GM23248 (cell line): ENCODE results near the gene AKT1S1. TPM values are rescaled to one million over a fixed set of nuclear protein-coding genes. Genes with fewer than 3 reads are reported as not detected.

Experiments
- DNase-seq: peaks from one replicate; pipeline ENCODE4 v3.0.0-alpha.2; 2015
- H2AFZ ChIP-seq: fragments of 200-600 bp; sonication (generic); 2 replicates; pipeline ENCODE4 v1.6.1; 2016; ENCODE audit warnings: antibody characterized with exemption
- H3F3A ChIP-seq: fragments of 200-600 bp; sonication (generic); 2 replicates; pipeline ENCODE4 v1.6.1; 2016; ENCODE audit warnings: mild to moderate bottlenecking, antibody characterized with exemption, mixed run types; ENCODE audit not compliant: insufficient read depth
- H3K27ac ChIP-seq: fragments of 200-600 bp; sonication (generic); 2 replicates; pipeline ENCODE4 v1.5.1; 2016; ENCODE audit warnings: mild to moderate bottlenecking
- H3K27me3 ChIP-seq: fragments of 200-600 bp; sonication (generic); replicated peaks from 2 replicates; pipeline ENCODE4 v1.6.1; 2016; ENCODE audit warnings: mild to moderate bottlenecking; ENCODE audit not compliant: insufficient read depth
- H3K36me3 ChIP-seq: fragments of 200-600 bp; sonication (generic); 2 replicates; pipeline ENCODE4 v1.6.1; 2016; ENCODE audit warnings: low read depth, mild to moderate bottlenecking
- H3K4me1 ChIP-seq: fragments of 200-600 bp; sonication (generic); 2 replicates; pipeline ENCODE4 v1.6.1; 2016; ENCODE audit warnings: mild to moderate bottlenecking; ENCODE audit not compliant: insufficient read depth
- H3K4me2 ChIP-seq: fragments of 200-600 bp; sonication (generic); one replicate; pipeline ENCODE4 v1.6.1; 2016; ENCODE audit warnings: mild to moderate bottlenecking; ENCODE audit not compliant: unreplicated experiment
- H3K4me3 ChIP-seq: fragments of 200-600 bp; sonication (generic); 2 replicates; pipeline ENCODE4 v1.5.1; 2016; ENCODE audit warnings: mild to moderate bottlenecking
- H3K79me2 ChIP-seq: fragments of 200-600 bp; sonication (generic); 2 replicates; pipeline ENCODE4 v1.6.1; 2016; ENCODE audit warnings: mild to moderate bottlenecking; ENCODE audit not compliant: insufficient read depth
- H3K9ac ChIP-seq: fragments of 200-600 bp; sonication (generic); 2 replicates; pipeline ENCODE4 v1.6.1; 2016; ENCODE audit warnings: mild to moderate bottlenecking
- H3K9me2 ChIP-seq: fragments of 200-600 bp; sonication (generic); 2 replicates; pipeline ENCODE4 v1.6.1; 2016; ENCODE audit warnings: mixed run types, mild to moderate bottlenecking, moderate library complexity; ENCODE audit not compliant: insufficient read depth
- H3K9me3 ChIP-seq: fragments of 200-600 bp; sonication (generic); one replicate; pipeline ENCODE4 v1.6.1; 2017; ENCODE audit warnings: low read depth
- H4K20me1 ChIP-seq: fragments of 200-600 bp; sonication (generic); 2 replicates; pipeline ENCODE4 v1.6.0; 2016; ENCODE audit not compliant: insufficient read depth
- EZH2 ChIP-seq: fragments of 200-600 bp; sonication (generic); IDR thresholded peaks from 2 replicates; pipeline ENCODE4 v1.6.1; 2018; ENCODE audit warnings: antibody characterized with exemption, mild to moderate bottlenecking; ENCODE audit not compliant: insufficient read depth, poor library complexity, severe bottlenecking
- EZH2phosphoT487 ChIP-seq: fragments of 200-600 bp; sonication (generic); IDR thresholded peaks from 2 replicates; pipeline ENCODE4 v1.6.1; 2018; ENCODE audit warnings: antibody characterized with exemption, moderate library complexity, mild to moderate bottlenecking, low read depth; ENCODE audit not compliant: insufficient read depth
- WGBS, 2 experiments: methylation state at CpG; one replicate each; pipeline ENCODE4 v1.1.6; 2015 to 2017; ENCODE audit warnings: low lambda C conversion rate in 2 of 2, low coverage in 1 of 2; ENCODE audit errors: missing lambda C conversion rate in 2 of 2; 5-methylcytosine and 5-hydroxymethylcytosine counted together
- in situ Hi-C: fragments of 300-500 bp; cut with MboI; formaldehyde crosslinking; loops from 2 replicates; pipeline ENCODE4 v1.15.0; 2020
- polyA plus RNA-seq: library from polyadenylated mRNA; unstranded; fragments of >200 nt; fragmentation: Nextera tagmentation; extraction: Ambion mirVana; gene quantifications from 2 replicates; pipeline ENCODE4 v1.2.1, GENCODE V29; 2016
- total RNA-seq: library from RNA; depleted of rRNA; stranded (reverse); fragments of >200 nt; shearing (Covaris generic); gene quantifications from 2 replicates; pipeline ENCODE4 v1.2.3, GENCODE V29; 2014

AKT1S1 gene
- total and polyA plus RNA-seq, 2 experiments from 2014 or later = 17.3 to 60.4 TPM

- H3K4me2 ChIP-seq = peak overlapping the region; percentile 76
- H3K9me3 ChIP-seq = no peaks in the 10 kb centered on the region
- no peaks in the 10 kb centered on the region for H3K9me2 ChIP-seq
- H3K9ac ChIP-seq = peak overlapping the region; percentile 98
- DNase-seq = no peak
- no peak for TF ChIP-seq EZH2
- TF ChIP-seq EZH2phosphoT487 = no peak
- H4K20me1 ChIP-seq = no peaks in the 10 kb centered on the region
- WGBS, 2 experiments = 57 to 61% methylated on average over 9 of the region's 9 CpGs
- no peaks in the 10 kb centered on the region for H3F3A ChIP-seq
- H3K4me1 ChIP-seq = peaks cover 10% of the 10 kb centered on the region
- peak overlapping the region; percentile 95 for H3K27ac ChIP-seq
- H2AFZ ChIP-seq = 0 out of 2 replicates have a peak overlapping the region, but pooled peaks have one; percentile 79
- H3K4me3 ChIP-seq = peak overlapping the region; percentile 96
- in situ Hi-C loops = no loop called here
- no peaks in the 10 kb centered on the region for H3K27me3 ChIP-seq
- H3K79me2 ChIP-seq = peaks cover 38% of the 10 kb centered on the region
- peaks cover 14% of the 10 kb centered on the region; the same call in 1 of the 2 replicates for H3K36me3 ChIP-seq
These were observed 1.6 kb upstream of the AKT1S1 start for GRCh38 chr19:49878744-49879070.

- WGBS, 2 experiments = 2 to 5% methylated on average over 28 to 36 of the region's 41 CpGs
- H3F3A ChIP-seq = no peaks in the 10 kb centered on the region
- in situ Hi-C loops = no loop called here
- peak overlapping the region; percentile 95 for H3K27ac ChIP-seq
- H2AFZ ChIP-seq = peak overlapping the region; percentile 79
- no peaks in the 10 kb centered on the region for H3K9me2 ChIP-seq
- H3K9me3 ChIP-seq = no peaks in the 10 kb centered on the region
- H3K4me2 ChIP-seq = peak overlapping the region; percentile 76
- H3K36me3 ChIP-seq = peaks cover 8% of the 10 kb centered on the region; the same call in 1 of the 2 replicates
- peaks cover 43% of the 10 kb centered on the region for H3K79me2 ChIP-seq
- no peaks in the 10 kb centered on the region for H3K27me3 ChIP-seq
- TF ChIP-seq EZH2phosphoT487 (no peak), EZH2 (no peak)
- H3K4me1 ChIP-seq = peaks cover 10% of the 10 kb centered on the region
- DNase-seq = peak; percentile 100
- H3K9ac ChIP-seq = peak overlapping the region; percentile 98
- H4K20me1 ChIP-seq = no peaks in the 10 kb centered on the region
- H3K4me3 ChIP-seq = peak overlapping the region; percentile 96
These were observed 956 bp upstream of the AKT1S1 start for GRCh38 chr19:49877879-49878743.

GRCh38 chr19:49876422-49877019 is 634 bp downstream of the AKT1S1 start:
- Histone ChIP-seq H3K36me3 (0 out of 2 replicates have a peak, but pooled peaks cover 3% of the 10 kb centered on the region), H3K27me3 (no peaks in the 10 kb centered on the region), H3K4me3 (peak overlapping the region; percentile 96), H3K79me2 (peaks cover 51% of the 10 kb centered on the region), H3K9me3 (no peaks in the 10 kb centered on the region), H3K9ac (peak overlapping the region; percentile 98), H4K20me1 (no peaks in the 10 kb centered on the region), H3F3A (no peaks in the 10 kb centered on the region), H3K27ac (peak overlapping the region; percentile 95), H3K9me2 (no peaks in the 10 kb centered on the region), H3K4me1 (peaks cover 10% of the 10 kb centered on the region), H2AFZ (peak overlapping the region; percentile 85), H3K4me2 (peak overlapping the region; percentile 93)
- DNase-seq = peak; percentile 99
- WGBS, 2 experiments = 0 to 1% methylated on average over 39 to 45 of the region's 46 CpGs
- TF ChIP-seq EZH2phosphoT487 (no peak), EZH2 (no peak)
- in situ Hi-C loops = no loop called here

GRCh38 chr19:49875857-49876421 is 1.2 kb downstream of the AKT1S1 start:
- Histone ChIP-seq H3K4me2 (peak overlapping the region; percentile 93), H3K36me3 (0 out of 2 replicates have a peak, but pooled peaks cover 1% of the 10 kb centered on the region), H3F3A (no peaks in the 10 kb centered on the region), H2AFZ (peak overlapping the region; percentile 82), H3K4me1 (peaks cover 10% of the 10 kb centered on the region), H3K79me2 (peaks cover 57% of the 10 kb centered on the region), H3K9me3 (no peaks in the 10 kb centered on the region), H3K9ac (peak overlapping the region; percentile 98), H3K4me3 (peak overlapping the region; percentile 96), H4K20me1 (no peaks in the 10 kb centered on the region), H3K27ac (peak overlapping the region; percentile 95), H3K9me2 (no peaks in the 10 kb centered on the region), H3K27me3 (no peaks in the 10 kb centered on the region)
- TF ChIP-seq EZH2 = no peak
- TF ChIP-seq EZH2phosphoT487 = no peak
- WGBS, 2 experiments = 0 to 1% methylated on average over 27 to 28 of the region's 28 CpGs
- in situ Hi-C loops = no loop called here
- peak; percentile 68 for DNase-seq
